GM19025 (cell line): ENCODE measurements around the gene TREML4.
A peak's percentile ranks its signal among the peaks of the same experiment; 100 is the strongest.

ENCODE experiments used
- ATAC-seq: cut with Tn5 transposase; IDR thresholded peaks from one replicate; pipeline ENCODE4 v1.9.1; 2021; ENCODE audit warnings: mild to moderate bottlenecking, low read depth, moderate library complexity; ENCODE audit not compliant: unreplicated experiment

The TREML4 gene

DNA sequence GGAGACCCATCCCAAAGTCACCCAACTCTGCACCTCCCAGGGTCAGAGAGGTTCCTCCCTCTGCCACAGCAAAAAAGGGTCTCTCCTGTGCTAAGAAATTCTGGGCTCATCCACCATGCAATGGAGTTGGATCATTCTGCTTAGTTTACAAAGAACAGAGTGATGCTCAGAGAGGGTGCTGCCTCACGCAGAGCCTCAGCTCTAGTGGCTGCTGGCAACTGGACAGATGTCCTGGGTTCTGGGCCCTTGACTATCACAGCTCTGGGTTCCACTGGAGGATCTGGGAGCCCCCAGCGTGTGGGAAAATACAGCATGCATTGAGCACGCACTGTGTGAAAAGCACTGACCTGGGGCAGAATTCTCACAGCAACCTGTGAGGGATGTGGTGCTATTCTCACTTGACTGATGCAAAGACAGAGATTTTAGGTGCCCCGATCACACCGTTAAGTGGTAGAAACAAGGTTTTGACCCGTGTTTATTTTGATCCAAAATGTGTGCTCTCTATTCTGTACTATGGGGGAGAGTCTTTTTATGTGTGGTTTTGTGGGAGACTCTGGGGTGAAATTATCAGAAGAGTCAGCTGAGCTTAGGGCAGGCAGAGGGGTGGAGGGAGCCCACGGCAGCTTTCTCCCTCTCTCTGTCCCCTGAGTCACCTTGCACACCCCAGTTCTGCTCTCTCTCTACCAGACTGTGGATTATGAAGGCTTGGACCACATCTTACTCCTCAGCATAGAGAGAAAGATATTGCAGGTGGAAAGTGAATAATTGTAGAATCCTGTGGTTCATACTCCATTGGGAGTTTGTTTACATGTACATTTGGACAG lies 19.9 kb downstream of the TREML4 start:
- ATAC-seq: no peak

DNA sequence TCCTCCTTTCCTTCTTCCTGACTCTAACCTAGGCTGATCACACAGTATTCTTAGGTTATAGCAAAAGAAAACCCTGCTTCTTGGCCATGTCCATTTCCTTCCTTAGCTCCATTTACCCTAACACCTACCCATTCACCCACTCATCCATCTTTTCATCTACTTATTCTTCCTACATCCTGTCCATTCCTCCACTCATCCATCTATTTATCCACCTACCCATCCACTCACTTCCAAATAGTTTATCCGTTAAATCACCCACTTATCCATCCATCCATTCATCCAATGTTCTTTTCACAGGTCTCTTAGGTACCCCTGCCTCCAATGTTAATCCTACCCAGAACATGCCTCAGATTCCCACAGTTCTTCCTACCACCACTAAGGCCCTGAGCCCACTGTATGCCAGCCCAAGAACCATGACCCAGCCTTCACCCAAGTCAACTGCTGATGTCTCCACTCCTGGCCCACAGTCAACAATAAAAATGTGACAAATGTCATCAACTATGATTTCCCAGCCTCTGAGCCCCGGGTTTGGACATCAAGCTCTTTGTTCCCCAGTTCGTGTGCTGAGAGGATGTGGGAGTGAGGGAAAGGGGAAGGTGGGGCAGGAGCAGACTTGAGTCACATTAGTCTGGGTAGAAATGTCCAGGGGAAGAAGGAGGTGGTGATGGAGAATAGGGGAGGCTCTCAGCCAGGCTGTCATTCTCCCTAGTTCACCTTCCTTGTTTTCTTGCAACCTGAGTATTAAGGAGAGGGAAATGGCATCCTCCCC lies 24.4 kb downstream of the TREML4 start:
- ATAC-seq: no peak

DNA sequence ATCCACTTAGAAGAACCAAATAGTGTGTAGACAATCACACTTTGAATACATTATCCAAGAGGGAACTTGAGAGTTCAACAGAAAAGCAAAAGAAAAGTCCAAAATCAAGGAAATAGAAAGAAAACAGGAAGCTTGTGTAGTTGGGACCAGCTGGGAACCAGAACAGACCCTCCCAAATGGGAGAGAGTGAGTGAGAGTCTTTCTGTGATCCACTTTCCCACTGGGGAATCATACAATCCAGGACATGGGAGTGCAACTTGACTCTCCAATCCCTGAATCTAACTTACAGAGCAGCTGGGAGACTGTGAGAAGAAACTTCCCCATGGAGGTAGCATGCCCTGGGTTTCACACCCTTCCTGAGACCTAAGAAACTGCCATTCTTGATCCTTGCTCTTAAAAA lies 27.0 kb downstream of the TREML4 start:
- ATAC-seq: no peak

DNA sequence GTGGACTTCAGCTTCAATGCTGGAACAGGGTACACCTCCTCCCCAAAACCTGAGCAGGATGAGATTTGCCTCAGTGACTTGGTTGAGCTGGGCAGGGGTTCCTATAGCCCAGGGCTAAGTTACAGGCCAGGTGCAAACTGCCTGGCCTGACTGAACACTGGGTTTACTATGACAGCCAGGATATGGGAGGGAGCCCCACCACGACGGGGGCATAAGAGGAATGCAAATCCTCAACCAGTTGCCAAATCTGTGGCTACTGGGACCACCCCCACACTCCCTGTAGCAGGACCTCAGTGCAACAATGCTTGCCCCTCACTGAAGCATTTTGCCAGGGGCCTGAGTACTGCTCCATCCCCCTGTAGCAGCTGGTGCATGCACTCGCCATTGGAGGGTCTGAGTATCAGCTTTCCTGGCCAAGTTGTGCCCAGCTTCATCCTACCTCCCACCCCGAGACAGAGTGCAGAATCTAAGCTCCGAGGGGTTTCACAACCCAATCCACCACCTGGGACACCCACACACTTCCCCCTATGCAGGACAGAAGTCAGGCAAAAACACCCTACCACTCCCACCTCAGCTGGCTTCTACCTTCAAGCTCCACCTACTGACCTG lies 27.6 kb downstream of the TREML4 start:
- no peak for ATAC-seq

DNA sequence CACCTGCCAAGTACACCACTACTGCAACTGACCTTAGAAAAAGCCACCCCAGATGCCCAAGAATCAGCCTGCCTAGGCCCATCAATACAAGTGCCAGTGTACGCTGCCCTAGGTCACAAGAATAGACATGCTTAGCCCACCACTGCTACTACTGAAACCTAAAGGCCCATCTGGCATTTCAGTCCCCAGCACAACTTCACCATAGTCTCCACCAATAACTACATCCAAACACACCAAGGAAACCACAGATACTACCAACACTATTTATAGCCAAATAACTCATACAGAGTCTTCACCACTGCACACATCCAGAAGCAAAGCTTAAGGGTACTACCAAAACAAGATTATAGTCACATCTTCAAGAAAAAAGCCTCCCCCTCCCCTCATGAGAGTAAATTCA lies 28.2 kb downstream of the TREML4 start:
- peak; percentile 49 for ATAC-seq

DNA sequence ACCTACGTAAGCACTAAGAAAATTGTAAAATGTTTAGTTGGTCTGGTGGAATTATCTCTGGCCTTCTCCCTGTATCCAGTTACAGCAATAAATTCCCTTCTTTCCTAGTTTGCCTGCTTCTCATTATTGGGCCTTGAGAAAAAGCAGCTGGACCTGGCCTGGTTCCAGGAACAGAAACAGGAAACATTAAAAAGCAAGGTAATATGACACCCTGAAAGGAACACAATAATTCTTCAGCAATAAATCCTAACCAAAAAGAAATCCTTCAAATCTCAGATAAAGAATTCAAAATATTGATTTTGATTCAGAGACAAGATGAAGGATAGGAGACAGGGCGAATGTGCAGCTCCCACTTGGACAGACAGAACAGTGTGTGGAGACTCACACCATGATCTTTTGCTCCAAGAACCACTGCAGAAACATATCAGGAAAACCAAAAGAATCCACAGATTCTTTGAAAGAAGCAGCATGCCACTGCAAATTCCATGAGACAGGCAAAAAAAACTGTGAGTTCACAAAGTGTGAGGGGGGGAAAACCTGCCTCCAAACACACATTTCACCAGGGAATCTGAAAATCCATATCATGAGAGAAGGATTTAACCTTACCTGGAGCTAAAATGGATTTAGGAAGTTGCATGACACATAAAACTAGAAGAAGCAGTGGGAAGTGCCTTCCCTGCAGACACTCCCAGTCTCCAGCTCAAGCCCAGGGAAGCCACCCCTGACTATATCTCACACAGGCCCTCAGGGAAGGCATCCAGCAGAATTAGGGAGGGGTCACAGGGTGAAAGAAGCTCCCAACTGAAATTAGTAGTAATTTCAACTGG lies 29.4 kb downstream of the TREML4 start:
- no peak for ATAC-seq

DNA sequence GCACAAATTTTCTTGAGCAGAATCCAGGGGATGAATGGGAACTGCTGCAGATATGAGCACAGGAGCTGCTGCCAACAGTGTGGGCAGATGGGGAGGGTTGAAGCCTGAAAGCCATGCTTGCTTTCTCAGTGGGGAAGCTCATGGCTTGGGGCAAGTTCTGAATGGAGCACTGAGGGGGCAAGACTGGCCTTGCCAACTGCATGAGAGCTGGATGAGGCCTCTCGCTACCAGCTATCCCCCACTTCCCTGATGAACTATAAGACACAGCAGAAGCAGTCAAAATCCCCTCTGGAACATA lies 30.0 kb downstream of the TREML4 start:
- no peak for ATAC-seq

DNA sequence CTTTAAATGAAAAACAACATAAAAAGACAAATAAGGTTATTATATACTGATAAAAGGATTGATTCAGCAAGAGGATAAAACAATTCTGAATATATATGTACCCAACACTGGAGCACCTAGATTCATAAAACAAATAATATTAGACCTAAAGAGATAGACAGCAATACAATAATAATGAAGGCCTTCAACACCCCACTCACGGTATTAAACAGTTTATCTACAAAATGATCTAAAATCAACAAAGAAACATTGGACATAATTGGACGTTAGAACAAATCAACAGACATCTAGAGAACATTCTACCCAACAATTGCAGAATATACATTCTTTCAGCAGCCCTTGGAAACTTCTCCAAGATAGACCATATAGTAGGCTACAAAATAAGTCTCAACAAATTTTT lies 34.3 kb downstream of the TREML4 start:
- no peak for ATAC-seq

DNA sequence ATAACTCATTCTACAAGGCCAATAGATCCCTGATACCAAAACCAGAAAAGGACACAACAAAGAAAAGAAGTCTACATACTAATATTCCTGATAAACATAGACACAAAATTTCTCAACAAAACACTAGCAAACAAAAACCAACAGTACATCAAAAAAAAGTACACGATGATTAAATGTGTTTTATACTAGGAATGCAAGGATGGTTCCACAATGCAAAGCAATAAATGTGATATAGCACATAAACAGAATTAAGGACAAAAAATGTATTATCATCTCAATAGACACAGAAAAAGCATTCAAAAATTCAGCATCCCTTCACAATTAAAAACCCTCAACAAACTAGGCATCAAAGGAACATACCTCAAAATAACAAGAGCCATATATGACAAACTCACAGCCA lies 35.1 kb downstream of the TREML4 start:
- no peak for ATAC-seq

DNA sequence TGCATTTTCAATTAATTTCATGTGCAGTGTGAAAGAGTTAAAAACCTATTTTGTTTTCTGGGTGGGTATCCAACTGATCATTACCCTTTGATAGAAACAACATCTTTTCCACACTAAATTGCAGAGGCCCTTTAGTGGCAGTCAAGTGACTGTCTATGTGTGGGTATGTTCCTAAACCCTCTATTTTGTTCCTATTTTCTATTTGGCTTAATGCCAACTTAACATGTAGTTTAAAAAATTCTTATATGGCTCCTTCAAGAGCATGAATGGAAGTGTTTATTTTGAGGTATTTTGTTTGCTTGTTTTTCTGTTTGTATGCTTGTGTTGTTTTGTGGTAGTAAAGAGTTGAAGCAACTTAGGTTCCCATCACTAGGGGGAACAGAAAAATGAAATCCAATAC lies 38.4 kb downstream of the TREML4 start:
- no peak for ATAC-seq

DNA sequence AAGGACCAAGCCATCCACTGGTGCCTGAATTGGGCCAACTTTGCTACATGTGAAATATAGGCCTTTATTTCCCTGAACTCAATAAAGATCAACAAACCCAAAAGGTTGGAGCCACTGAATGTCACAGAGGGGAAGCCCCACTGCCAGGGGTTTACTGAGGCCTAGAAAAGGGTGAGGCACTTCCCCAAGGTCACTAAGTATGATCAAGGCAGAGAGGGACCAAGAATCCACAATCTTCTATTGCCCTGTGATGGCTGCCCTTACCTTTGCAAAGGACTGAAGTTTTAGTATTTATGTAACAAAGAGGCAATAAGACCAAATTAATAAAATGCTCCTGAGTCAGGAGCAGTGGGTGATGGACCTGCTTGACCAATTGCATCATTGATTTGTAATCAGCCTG lies 40.3 kb downstream of the TREML4 start:
- no peak for ATAC-seq

DNA sequence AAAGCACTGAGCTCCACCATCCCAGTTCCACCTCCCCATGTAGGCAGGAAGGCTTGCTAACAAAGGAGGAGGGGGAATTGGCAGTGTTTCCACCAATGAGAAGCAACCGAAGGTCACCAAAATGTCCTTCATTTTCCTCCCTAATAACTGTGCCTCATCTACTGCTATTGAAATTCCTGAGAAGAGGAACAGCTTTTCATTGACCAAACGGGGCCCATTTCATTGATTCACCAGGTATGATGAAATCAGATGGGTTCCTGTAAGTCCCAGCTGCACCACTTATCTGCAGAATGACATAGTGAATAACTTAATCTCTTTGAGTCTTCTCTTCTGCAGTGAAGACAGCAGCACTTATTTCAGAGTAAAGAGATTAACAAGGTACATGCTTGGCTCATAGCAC lies 41.0 kb downstream of the TREML4 start:
- ATAC-seq: no peak

DNA sequence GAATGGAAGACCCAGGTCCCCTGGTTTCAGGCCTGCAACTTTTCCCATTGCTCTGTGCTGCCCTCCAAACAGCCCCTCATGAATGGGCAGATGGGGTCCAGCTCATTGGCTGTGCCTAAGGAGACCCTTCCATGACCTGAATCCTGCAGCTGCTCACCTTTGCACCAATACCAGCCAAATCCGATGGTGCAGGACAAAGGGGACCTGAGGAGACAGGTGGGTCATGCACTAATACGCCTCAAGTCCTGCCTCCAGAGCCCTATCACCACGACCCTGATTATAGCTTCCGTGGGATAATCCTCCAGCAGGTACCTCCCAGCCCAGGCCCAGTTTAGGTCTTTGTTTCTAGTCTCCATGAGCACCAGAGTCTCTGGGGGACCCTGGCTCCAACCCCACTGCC lies 41.6 kb downstream of the TREML4 start:
- ATAC-seq: no peak

DNA sequence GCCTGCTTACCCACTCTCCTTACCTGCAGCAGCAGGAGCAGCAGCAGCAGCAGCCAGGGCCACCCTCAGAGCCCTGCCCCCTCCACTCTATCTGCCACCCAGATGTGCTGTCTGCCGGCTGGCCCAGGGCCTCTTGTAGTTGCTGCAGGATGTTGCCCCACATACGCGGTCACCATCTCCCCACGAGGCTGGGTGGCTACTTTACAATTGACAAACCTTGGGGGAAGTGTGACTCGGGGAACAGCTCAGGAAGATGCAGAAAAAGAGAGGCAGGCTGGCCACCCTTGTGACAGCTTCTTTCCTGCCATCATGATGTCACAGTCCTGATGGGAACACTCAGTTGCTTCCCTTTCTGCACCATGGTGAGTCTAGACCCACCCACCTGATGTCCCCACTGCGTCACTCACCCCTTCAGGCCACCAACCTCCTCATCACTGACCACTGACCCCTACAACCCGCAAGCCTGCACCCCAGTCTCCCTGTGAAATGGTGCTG lies 43.8 kb downstream of the TREML4 start:
- ATAC-seq: no peak

DNA sequence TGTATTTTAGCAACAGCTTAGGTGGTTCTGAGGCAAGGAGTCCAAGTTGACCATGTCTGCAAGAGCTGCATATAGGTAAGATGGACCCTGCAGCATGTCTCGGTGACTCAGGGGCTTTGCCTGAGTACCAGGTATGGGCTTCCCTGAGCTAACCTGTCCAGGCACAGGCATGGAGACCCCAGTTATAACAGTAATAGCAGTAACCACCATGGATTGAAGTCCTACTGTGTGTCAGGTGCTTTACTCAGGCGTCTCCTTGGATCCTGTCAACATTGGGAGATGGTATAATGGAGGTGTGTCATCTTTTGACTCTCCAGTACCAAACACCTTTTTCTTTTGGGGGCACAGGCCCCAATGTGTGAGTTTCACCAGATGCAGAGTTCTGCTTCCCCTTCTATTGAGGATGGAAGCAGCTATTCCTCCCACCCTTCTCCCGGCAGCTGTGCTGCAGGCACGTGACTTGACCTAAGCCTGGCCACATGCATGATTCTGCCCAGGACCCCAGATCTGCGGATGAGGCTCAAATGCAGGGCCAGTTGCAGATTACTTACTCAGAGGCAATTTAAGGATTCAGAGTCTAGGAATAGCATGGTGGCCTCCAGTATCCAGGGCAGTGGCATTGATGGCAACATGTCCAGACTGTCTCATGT lies 44.6 kb downstream of the TREML4 start:
- no peak for ATAC-seq

DNA sequence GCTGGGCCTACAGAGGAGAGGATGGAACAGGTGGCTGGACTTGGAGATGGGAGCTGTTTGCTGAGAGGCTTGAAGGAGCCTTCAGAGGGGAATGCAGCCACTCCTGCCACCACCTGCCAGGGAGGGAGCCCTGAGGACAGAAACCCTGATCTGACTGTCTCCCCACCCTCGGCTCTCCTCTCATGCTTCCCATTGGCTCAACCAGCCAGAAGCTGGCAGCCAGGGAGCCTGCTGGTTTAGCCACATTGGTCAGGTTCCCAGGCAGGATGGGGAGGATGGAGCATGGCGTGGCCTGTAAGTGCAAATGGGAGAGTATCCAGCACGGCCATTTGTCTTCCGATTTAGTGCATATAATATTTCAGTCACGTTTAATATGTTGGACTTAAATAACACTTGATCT lies 45.6 kb downstream of the TREML4 start:
- ATAC-seq: no peak

DNA sequence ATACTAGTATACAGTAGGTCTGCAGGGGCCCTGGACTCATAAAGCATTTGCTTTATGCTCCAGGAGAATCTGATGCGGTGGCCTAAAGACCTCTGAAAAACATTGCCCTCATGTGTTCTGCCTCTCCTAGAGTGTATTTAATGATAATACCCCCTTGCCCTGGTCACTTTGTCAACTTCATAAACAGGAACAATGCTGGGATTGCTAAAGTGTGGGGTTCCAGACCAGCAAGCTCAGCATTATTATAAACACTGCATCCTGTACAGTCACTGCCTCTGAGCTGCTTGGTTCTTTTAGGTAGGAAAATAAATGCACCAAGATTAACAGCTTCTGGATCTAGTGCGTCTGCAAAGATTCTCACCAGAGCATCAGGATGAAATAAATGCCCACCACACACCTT lies 46.1 kb downstream of the TREML4 start:
- ATAC-seq: no peak

DNA sequence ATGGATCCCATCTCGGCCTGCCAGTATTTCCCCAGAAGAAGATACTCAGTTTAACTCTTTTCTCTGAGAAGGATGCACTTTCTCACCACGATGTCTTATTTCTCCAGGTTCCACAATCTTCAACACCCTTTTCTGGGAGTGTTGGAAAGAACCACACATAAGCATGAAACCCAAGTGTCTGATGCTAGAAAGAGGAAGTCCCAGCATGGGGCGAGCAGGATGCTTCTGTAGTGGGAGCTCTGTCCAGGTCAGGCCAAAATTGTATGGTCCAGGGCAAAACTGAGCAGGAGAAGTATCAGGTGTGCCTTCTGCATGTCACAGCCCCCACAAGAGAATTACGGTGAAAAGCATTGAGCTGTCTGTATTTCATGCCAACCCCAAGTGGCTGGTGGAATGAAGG lies 47.3 kb downstream of the TREML4 start:
- no peak for ATAC-seq

DNA sequence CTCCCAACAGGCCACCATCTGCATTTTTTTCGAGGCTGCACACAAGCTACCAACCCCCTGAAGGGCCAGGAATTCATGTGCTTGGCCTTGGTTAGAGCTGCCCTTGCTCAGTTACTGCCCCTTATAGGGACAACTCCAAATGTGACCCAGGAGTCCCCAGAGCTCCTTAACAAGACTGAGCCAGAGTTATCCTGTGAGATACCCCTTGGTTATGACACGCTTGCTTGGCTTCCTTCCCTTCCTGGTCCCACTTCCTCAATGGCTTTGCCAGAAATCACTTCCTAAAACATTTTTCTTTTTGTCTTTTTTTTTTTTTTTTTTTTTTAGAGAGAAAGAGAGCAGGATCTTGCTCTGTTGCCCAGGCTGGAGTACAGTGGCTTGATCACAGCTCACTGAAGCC lies 49.5 kb downstream of the TREML4 start:
- ATAC-seq: no peak

DNA sequence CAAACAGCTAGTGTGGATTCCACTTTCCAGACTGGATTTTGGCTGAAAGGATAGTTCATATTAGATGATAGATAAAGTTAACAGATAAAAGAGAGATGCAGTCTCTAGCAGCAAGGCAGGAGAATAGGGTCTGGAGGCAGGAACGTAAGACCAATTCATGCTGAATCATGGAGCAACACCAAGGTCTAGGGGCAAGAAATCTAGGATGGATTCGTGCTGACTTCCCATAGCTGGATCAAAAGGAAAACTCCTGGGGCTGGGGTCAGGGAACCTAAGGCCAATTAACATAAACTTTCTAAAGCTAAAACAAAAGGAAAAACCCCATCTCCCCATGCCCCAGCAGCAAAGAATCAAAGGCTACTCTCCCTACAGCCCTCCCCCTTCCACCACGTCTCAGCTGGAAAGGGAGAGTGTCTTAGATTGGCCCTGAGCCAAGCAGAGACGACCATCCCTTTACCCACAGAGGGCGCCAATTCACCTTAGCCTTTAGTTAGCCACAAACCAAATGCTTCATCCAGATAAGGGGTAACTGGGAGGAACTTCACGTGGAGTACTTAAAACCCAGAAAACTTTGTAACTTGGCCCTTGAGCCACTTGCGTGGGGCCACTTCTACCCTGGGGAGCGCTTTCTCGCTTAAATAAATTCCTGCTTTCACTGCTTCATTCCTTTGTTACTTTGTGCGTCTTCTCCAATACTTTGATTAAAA lies 50.7 kb downstream of the TREML4 start:
- ATAC-seq: no peak
